Measurements from ENCODE around the gene CAMK2G.
A peak's percentile ranks its signal among the peaks of the same experiment; 100 is the strongest.

Gene CAMK2G

GRCh38 chr10:73920089-73920488 lies 45.7 kb upstream of the CAMK2G start:
- TF ChIP-seq EGR1 (IDR thresholded peaks at IDR 0.05) (no peak), MAX (IDR thresholded peaks at IDR 0.05) (no peak), CREB1 (IDR thresholded peaks at IDR 0.05; ENCODE audit: low read depth) (no peak), CEBPB (IDR thresholded peaks at IDR 0.05) (no peak), TCF12 (IDR thresholded peaks at IDR 0.05; ENCODE audit: low read depth) (no peak), RAD21 (IDR thresholded peaks at IDR 0.05; ENCODE audit: low read depth) (no peak), FOXM1 (IDR thresholded peaks at IDR 0.05; ENCODE audit: borderline replicate concordance, low read depth) (no peak), ZBTB7A (IDR thresholded peaks at IDR 0.05; ENCODE audit: low read depth) (no peak), YY1 (IDR thresholded peaks at IDR 0.05; ENCODE audit: low read depth) (no peak), TEAD4 (IDR thresholded peaks at IDR 0.05) (no peak), NFIC (IDR thresholded peaks at IDR 0.05) (no peak), TAF1 (IDR thresholded peaks at IDR 0.05; ENCODE audit: low read depth) (no peak), EP300 (IDR thresholded peaks at IDR 0.05; ENCODE audit: borderline replicate concordance) (no peak), REST (IDR thresholded peaks at IDR 0.05; ENCODE audit: low read depth) (no peak)
- TF ChIP-seq, protein P1, sequence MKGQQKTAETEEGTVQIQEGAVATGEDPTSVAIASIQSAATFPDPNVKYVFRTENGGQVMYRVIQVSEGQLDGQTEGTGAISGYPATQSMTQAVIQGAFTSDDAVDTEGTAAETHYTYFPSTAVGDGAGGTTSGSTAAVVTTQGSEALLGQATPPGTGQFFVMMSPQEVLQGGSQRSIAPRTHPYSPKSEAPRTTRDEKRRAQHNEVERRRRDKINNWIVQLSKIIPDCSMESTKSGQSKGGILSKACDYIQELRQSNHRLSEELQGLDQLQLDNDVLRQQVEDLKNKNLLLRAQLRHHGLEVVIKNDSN (IDR thresholded peaks at IDR 0.05): no peak

DNA sequence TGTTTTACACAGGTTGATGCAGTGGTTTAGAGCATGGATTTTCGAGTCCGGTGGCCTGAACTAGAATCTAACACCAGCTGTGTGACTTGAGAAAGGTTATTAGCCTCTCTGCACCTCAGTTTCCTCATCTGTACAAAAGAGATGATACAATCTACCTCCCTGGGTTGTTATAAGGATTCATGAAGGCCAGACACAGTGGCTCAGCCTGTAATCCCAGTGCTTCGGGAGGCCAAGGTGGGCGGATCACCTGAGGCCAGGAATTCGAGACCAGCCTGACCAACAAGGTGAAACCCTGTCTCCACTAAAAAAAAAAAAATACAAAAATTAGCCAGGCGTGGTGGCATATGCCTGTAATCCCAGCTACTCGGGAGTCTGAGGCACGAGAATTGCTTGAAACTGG lies 45.1 kb upstream of the CAMK2G start:
- TF ChIP-seq TEAD4 (IDR thresholded peaks at IDR 0.05): 0 out of 2 replicates have a peak, but pooled peaks have one; percentile 21

GRCh38 chr10:73917566-73918305 lies 43.4 kb upstream of the CAMK2G start:
- TF ChIP-seq ZBTB7A (IDR thresholded peaks at IDR 0.05; ENCODE audit: low read depth) (0 out of 2 replicates have a peak, but pooled peaks have one; percentile 7), CREB1 (IDR thresholded peaks at IDR 0.05; ENCODE audit: low read depth) (no peak)

- TF ChIP-seq RAD21 (IDR thresholded peaks at IDR 0.05; ENCODE audit: low read depth) (no peak), ZBTB7A (IDR thresholded peaks at IDR 0.05; ENCODE audit: low read depth) (0 out of 2 replicates have a peak, but pooled peaks have one; percentile 19)
Observed at GRCh38 chr10:73916761-73917470, 42.6 kb upstream of the CAMK2G start.

- TF ChIP-seq CREB1 (IDR thresholded peaks at IDR 0.05; ENCODE audit: low read depth) (no peak), MAX (IDR thresholded peaks at IDR 0.05) (no peak), EP300 (IDR thresholded peaks at IDR 0.05; ENCODE audit: borderline replicate concordance) (no peak), TCF12 (IDR thresholded peaks at IDR 0.05; ENCODE audit: low read depth) (no peak)
Observed at GRCh38 chr10:73915206-73915851, 41.0 kb upstream of the CAMK2G start.

- TF ChIP-seq YY1 (IDR thresholded peaks at IDR 0.05; ENCODE audit: low read depth) (no peak), TAF1 (IDR thresholded peaks at IDR 0.05; ENCODE audit: low read depth) (no peak), EP300 (IDR thresholded peaks at IDR 0.05; ENCODE audit: borderline replicate concordance) (no peak), TCF12 (IDR thresholded peaks at IDR 0.05; ENCODE audit: low read depth) (no peak), MAX (IDR thresholded peaks at IDR 0.05) (no peak)
Observed at GRCh38 chr10:73914036-73914435, 39.7 kb upstream of the CAMK2G start.

DNA sequence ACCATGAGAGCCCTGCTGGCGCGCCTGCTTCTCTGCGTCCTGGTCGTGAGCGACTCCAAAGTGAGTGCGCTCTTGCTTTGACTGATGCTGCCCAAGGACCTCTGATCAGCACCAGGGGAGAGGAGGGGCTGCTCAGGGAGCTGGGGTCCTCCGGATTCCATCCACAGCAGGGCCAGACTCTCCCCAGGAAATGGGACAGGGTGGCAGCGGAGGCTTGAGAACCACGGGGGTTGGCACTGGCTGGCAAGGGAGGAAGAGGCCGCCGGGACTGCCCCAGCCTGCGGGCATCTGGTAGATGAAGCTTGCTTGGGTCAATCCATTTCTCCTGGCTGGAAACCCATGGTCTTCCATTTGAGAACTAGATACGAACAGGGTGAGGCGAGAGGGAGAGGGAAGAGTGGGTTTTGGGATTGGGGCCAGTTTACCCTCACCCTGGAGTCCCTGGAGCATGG lies 37.2 kb upstream of the CAMK2G start:
- TF ChIP-seq YY1 (IDR thresholded peaks at IDR 0.05; ENCODE audit: low read depth): no peak

- TF ChIP-seq TCF12 (IDR thresholded peaks at IDR 0.05; ENCODE audit: low read depth) (peak; percentile 60; the same call in 1 of the 2 replicates), EGR1 (IDR thresholded peaks at IDR 0.05) (no peak), CEBPB (IDR thresholded peaks at IDR 0.05) (no peak; the same call in 1 of the 2 replicates), TAF1 (IDR thresholded peaks at IDR 0.05; ENCODE audit: low read depth) (peak; percentile 57; the same call in 1 of the 2 replicates), MAX (IDR thresholded peaks at IDR 0.05) (peak; percentile 66), FOXM1 (IDR thresholded peaks at IDR 0.05; ENCODE audit: borderline replicate concordance, low read depth) (no peak), ZBTB7A (IDR thresholded peaks at IDR 0.05; ENCODE audit: low read depth) (peak; percentile 95), TEAD4 (IDR thresholded peaks at IDR 0.05) (no peak), NFIC (IDR thresholded peaks at IDR 0.05) (no peak), RAD21 (IDR thresholded peaks at IDR 0.05; ENCODE audit: low read depth) (no peak), YY1 (IDR thresholded peaks at IDR 0.05; ENCODE audit: low read depth) (no peak)
Observed at GRCh38 chr10:73910764-73911552, 36.6 kb upstream of the CAMK2G start, which contains the start of gene PLAU. TSS of gene PLAU (plus strand) at chr10:73911132. CDS start at chr10:73911556, 424 bp downstream.
